GM19238 (cell line): ENCODE data around the gene MOGAT1.
"Not testable (repeated sequence)": the region's sequence is repeated elsewhere in the genome, so short reads cannot be mapped to it uniquely, and the experiment has no call there.

Experiments
- DNase-seq: peaks from one replicate; pipeline ENCODE4 v3.0.0; 2011; ENCODE audit warnings: low spot score; ENCODE audit not compliant: insufficient read length

The MOGAT1 gene

DNA sequence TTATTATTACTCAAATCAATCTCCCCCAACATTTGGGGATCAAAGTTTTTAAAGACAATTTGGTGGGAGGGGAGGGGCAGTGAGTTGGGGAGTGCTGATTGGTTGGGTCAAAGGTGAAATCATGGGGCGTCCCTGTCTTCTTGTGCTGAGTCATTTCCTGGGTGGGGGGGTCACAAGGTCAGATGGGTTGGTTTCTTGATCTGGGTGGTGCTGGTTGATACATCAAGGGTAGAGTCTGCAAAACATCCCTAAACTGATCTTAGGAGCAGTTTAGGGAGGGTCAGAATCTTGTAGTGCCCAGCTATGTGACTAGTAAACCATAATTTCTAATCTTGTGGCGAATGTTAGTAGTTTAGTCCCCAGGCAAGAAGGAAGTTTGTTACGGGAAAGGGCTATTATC, 67.4 kb downstream of the MOGAT1 start:
- no peak for DNase-seq

DNA sequence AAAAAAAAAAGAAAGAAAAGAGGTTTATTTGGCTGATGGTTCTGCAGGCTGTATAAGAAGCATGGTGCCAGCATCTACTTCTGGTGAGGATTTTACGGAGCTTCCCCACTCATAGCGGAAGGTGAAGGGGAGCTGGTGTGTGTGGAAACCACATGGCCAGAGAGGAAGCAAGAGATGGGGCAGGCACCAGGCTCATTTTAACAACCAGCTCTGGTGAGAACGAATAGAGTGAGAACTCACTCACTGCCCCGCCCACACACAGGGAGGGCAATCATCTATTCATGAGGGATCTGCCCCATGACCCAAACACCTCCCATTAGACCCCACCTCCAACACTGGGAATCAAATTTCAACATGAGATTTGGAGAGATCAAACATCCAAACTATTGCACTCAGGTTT, 68.5 kb downstream of the MOGAT1 start:
- DNase-seq = no peak

DNA sequence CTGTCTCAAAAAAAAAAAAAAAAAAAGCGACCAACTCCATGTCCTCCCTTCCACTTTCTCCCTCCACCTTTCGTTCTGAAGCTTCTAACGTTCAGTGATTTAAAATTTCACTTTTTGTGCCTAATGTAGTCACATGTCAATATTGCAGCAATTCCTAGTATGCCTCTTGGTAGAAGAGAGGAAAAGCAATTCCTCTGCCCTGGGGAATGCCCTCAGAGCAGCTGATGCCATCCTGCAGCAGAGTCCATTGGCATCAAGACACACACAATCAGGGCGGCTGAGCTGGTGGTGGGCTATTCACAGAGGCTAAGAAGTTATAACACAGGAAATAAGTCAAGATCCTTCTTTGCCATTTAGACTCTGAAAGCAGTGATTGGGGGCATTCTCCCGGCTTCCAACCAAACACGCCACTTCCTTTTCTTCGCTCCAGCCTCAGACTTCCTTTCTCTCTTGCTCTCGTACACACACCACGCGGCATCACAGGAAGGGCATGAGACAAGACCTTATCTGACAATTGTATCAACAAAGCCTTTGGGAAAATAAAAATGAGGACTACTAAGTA, 71.9 kb downstream of the MOGAT1 start:
- DNase-seq = no peak

DNA sequence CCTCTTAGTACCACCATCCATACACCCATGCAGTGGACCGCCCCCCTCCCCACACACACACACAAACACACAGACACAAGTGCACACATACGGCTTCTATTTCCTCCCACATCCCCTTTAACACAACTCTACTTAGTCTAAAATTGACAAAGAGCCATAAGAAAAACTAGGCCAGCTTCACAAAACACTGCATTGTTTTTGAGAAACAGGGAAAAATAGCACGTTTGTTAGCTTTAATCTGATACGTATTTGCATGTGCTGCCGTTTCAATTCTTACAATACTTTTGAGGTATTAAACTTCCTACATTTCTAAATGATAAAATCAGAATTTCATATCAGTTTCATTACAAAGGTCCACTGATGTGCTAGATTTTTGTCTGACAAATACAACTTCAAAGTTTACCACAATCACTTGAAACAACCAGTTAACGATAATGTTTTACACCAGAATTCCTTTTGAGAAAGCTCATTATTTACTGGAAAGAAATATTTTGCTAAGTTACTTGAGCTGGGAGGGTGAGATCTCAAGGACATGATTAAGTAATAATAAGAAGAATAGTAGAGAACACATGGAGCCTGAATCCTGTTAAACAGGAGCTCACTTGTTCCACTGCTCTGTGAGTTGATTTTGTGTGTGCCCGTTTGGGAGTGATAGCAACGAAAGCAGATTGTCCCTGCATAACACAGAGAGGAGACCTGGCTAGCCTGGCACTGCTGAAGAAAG, 74.5 kb downstream of the MOGAT1 start:
- no peak for DNase-seq

DNA sequence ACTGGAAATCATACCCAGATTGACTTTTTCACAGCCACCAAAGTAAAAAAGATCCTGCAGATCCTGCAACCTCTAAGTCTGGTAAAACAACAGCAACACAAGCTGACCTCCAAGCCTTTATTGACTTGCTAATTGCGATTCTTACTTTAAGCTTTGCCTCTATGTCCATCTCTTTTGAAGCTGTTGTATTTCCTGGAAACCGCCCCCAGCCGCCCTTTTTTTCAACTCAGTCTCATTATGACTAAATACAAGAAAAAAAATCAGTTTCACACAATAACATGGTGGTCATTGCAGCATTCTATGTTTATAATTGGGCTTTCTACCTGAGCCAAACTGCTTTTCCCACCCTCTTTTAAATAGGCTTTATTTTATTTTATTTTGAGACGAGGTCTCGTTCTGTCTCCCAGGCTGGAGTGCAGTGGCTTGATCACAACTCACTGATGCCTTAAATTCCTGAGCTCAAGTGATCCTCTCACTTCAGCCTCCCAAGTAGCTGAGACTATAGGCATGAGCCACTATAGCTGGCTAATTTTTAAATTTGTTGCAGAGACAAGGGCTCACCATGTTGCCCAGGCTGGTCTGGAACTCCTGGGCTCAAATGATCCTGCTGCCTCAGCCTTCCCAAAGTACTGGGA, 76.2 kb downstream of the MOGAT1 start:
- no peak for DNase-seq

DNA sequence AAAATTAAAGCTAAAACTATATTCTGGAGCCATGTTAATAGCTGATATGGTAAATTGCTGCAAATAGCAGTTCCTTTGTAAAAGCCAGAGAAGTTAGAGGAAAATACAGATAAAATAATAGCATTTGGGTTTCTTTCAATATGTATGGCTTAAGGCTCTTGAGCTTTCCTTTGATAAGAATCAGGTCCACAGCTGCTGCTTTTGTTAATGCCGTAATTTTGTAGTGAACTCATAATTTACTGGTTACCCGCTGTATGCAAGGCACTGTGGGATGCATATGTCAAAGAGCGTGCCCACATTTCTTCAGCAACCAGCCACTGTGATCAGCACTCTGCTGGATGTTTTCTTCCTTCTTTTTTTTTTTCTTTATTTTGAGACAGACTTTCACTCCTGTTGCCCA, 79.1 kb downstream of the MOGAT1 start:
- DNase-seq = no peak

DNA sequence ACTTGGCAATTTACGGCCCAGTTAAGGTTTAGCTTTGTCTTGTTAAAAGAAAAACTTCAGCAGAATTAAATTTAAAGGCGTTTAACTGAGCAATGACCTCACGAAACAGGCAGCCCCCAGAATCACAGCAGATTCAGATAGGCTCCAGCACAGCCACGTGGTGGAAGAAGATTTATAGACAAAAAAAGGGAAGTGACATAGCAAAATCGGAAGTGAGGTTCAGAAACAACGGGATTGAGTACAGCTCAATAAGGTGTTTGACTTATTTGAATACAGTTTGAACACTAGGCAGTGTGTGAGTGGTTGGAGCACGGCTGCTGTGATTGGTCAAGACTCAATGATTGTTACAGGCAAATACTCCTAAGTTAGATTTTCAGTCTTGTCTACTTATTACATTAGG, 79.8 kb downstream of the MOGAT1 start:
- DNase-seq = no peak

DNA sequence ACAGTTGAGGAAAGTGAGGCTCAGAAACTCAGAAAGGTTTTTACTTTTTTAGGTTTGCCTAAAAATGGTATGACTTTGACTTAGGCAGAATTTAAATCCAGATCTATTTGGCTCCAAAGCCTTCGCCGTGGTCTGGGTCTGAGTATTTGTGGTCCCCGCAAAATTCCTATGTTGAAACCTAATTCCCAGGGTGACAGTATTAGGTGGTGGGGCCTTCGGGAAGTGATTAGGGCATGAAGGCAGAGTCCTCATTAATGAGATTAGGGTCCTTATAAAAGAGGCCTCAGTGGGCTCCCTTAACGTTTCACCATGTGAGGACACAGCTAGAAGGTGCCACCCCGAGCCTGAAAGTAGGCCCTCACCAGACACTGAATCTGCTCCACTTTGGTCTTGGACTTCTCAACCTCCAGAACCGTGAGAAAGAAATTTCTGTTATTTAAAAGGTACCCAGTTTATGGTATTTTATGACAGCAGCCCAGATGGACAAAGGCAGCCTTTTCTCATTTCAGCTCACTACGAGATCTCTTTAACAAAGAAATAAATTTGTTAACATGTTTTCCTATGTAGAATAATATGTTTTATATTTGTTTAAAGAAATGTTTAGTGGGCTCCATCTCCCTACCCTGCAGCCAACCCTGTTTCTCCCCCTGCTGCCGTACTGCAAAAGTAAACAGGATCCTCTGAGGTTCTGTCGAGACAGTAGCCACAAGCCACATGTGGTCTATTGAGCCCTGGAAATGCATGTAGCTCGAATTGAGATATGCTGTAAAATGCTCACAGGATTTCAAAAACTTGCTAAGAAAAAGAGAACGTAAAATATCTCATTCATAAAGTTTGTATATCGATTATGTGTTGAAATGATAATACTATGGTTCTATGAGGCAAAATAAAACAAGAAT, 80.6 kb downstream of the MOGAT1 start:
- DNase-seq = no peak

DNA sequence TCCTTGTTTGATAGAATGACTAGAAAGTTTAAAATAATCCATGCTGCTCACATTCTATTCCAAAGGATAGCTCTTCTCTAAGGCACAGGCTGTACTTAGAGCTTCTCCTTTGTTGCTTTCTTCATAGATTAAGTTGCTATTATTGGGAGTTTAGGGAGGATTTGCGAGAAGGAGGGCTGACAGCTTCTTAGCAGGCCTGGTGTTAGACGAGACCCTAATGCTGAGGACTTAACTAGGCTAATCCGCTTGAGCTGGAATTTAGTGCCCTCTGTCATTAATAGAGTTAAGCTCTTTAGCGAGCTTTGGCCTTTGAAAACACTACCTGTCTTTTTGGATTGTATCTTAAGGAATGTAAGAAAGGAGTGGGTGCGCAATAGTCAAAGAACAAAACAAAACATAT, 81.3 kb downstream of the MOGAT1 start:
- no peak for DNase-seq

DNA sequence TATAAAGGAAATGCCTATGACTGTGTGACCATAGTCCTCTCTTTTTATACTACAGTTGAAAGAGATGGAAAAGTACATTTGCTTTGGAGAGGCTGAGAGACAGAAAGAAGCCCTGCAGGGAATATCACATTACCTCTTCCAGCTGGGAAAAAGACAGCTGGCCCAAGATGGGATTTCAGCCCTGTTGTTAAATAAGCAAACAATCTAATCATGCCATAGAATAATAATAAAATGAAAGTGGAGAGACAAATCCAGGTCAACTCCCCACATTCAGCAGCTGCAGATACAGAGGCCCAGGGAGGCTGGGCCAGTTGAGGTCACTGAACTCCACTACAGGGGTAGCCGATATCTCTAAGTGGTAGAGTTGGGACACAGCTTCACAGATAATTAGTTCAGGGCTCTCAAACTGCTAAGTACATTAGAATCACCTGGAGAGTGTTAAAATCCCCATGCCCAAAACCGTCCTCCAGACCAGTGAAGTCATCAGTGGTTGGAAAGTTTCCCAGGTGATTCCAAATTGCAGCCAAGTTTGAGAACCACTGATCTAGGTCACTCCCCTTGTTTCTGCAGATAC, 81.9 kb downstream of the MOGAT1 start:
- no peak for DNase-seq

DNA sequence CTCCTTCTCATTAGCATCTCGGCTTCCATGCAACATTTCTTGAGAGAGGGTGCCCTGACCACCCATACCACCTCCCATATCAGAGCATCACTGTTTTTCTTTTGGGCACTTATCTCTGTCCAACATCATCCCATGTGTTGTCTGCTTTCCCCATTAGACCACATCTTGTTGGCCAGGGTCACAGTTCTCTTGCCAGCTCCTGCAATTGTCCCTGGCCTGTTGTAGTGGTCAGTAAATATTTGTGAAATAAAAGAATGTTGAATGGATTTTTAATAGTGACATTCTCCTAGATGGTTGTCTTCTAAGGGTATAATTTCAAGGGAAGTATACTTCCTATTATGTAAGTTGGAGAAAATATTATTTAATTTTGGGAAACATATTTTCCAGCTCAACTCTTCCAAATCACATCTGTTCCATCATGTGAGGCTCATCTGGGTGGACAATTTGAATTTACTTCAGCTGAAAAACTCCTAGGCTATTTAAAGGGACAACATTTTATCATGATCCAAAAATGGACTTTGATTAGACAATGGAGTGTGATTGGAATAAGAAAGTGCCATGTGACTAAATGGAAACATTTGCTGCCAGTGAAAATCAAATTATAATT, 83.0 kb downstream of the MOGAT1 start:
- DNase-seq = no peak

DNA sequence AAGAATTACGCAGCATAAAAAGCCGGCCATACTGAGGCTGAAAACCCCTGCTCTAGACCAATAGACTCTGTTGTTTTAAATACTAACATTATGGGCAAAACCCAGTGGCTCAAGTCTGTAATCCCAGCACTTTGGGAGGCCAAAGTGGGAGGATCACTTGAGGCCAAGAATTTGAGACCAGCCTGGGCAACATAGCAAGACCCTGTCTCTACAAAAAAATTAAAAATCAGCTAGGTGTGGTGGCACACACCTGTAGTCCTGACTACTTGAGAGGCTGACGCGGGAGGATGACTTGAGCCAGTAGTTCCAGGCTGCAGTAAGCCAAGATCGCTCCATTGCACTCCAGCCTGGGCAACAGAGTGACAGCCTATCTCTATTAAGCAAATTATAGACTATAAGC, 84.1 kb downstream of the MOGAT1 start:
- not testable (repeated sequence) for DNase-seq

DNA sequence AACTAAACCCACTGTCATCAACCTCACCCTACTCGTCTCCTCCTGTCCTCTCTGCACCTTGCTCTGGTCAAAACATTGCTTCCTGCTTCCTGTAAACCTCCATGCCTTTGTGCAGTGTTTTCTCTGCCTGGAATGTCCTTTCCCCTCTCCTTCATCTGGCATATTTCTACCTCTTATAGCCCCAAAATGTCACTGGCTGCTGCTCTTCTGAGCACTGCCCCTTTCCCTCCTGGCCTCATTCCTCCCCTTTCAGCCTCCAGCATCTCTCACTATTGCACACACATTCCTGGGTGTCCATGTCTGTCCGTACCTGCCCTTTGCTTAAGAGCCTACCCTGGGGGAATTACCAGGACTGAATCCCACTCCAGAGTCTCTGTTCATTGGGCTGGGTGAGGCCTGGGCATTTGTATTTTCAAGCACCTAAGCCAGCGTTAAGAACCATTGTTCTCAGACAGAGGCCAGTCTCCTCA, 84.9 kb downstream of the MOGAT1 start:
- DNase-seq = no peak

DNA sequence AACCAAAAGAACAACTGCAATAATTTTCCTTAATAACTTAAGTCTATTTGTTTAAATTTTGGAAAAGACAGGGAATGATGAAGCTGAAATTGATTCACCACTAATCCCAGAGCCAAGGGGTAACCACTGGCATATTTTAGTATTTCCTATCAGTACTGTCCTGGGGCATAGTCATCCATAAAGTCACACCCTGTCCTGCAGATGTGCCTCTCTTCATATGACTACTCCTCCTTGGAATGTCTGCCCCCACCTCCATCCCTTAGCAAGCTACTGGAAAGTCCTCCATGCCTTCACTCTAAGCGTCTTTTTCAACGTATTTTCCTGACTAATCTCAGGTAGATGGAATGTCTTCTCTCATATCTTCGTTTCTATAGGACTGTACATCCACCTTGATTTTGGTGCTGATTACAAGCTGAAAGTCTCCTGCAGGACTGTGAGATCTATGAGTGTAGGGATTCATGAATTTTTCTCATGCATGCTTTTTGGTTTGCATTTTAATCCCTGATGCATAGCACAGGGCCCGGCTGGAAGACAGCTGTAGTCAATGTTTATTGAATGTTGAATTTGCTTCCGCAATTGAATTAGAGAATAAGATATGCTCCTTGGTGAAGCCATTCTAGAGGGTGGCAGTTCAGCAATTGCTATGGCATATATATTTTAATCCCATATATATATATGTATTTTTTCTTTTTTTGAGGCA, 85.6 kb downstream of the MOGAT1 start:
- no peak for DNase-seq
